Measurements from ENCODE around the gene BMPR1B. TPM values are rescaled to one million over a fixed set of nuclear protein-coding genes. Genes with fewer than 3 reads are reported as not detected.

The BMPR1B gene
- total and polyA plus RNA-seq, 2 of the 8 experiments (the other 6 are each of a cell fraction or from before 2014, with no cell fraction given): 0.14 to 1.1 TPM

- H4K20me1 ChIP-seq (replicated peaks in 1 of 2; ENCODE audit: control insufficient read depth in 1 of 2, insufficient read depth in 2 of 2, low read length in 2 of 2): no peaks in the 10 kb centered on the region
- H3K23ac ChIP-seq (ENCODE audit: insufficient read length): no peak overlapping the region
- ChIA-PET POLR2A (ENCODE audit: partially characterized antibody) (no interaction called here), CTCF (ENCODE audit: partially characterized antibody) (no interaction called here)
- H3K79me1 ChIP-seq (ENCODE audit: low read depth, low read length): no peaks in the 10 kb centered on the region
- no peak overlapping the region for H3K4me2 ChIP-seq (ENCODE audit: insufficient read depth in 1 of 2, low read depth in 2 of 2, low read length in 2 of 2)
- no peaks in the 10 kb centered on the region for H3K9me3 ChIP-seq (ENCODE audit: insufficient read depth in 2 of 2, low read depth in 1 of 2, low read length in 1 of 2)
- no peaks in the 10 kb centered on the region for H3K23me2 ChIP-seq (ENCODE audit: low read depth, low read length)
- no peak overlapping the region for H4K91ac ChIP-seq (replicated peaks; ENCODE audit: insufficient read length, low read length)
- no peak overlapping the region for H2AFZ ChIP-seq (ENCODE audit: low read length)
- H3K27me3 ChIP-seq (replicated peaks in 1 of 4; ENCODE audit: control insufficient read depth in 3 of 4, extremely low read depth in 1 of 4, insufficient read depth in 3 of 4, low read length in 3 of 4): no peaks in the 10 kb centered on the region
- DNase-seq (ENCODE audit: low read depth in 1 of 2, low spot score in 2 of 2) (no peak), FAIRE-seq (no peak)
- H3K4ac ChIP-seq (replicated peaks; ENCODE audit: insufficient read length, low read depth, low read length): no peak overlapping the region
- H2BK12ac ChIP-seq (ENCODE audit: low read depth, low read length): no peak overlapping the region
- H2BK120ac ChIP-seq (replicated peaks; ENCODE audit: low read depth, low read length): no peak overlapping the region
- H3K36me3 ChIP-seq (ENCODE audit: control insufficient read depth in 2 of 4, insufficient read depth in 4 of 4, low read length in 3 of 4): no peaks in the 10 kb centered on the region
- H3K18ac ChIP-seq (ENCODE audit: extremely low read depth, low read length): no peak overlapping the region
- H3K9ac ChIP-seq (replicated peaks in 1 of 4; ENCODE audit: extremely low read depth in 1 of 4, low read depth in 3 of 4, low read length in 3 of 4): no peak overlapping the region
- H3K27ac ChIP-seq (ENCODE audit: low read depth, low read length): no peak overlapping the region
- 82 to 100% methylated on average over 1 to 4 of the region's 4 CpGs for WGBS, 2 experiments (ENCODE audit: extremely low coverage in 1 of 2, insufficient coverage in 1 of 2, insufficient read length in 1 of 2, insufficient replicate concordance in 2 of 2, low coverage in 1 of 2, low lambda C conversion rate in 2 of 2, missing lambda C conversion rate in 1 of 2)
- H3K14ac ChIP-seq (ENCODE audit: insufficient read length): no peak overlapping the region
- no peak overlapping the region for H3K4me3 ChIP-seq (ENCODE audit: extremely low read depth in 1 of 4, insufficient read depth in 2 of 4, low read depth in 3 of 4, low read length in 4 of 4)
- H3K56ac ChIP-seq (replicated peaks; ENCODE audit: insufficient read length, low read depth, low read length): no peak overlapping the region
- no peaks in the 10 kb centered on the region for H3K79me2 ChIP-seq (ENCODE audit: control insufficient read depth in 1 of 2, insufficient read depth in 2 of 2, low read length in 2 of 2)
- no peaks in the 10 kb centered on the region for H3K4me1 ChIP-seq (replicated peaks in 1 of 4; ENCODE audit: control insufficient read depth in 3 of 4, insufficient read depth in 4 of 4, low read length in 3 of 4)
- H2BK20ac ChIP-seq (ENCODE audit: low read length): no peak overlapping the region
- no peak overlapping the region for H4K5ac ChIP-seq (ENCODE audit: insufficient read length, low read depth, low read length)
- no peak overlapping the region for H2AK5ac ChIP-seq (ENCODE audit: low read depth, low read length)
- H4K8ac ChIP-seq (ENCODE audit: extremely low read depth, insufficient read depth, low read length): no peak overlapping the region
- no peak overlapping the region for H2BK15ac ChIP-seq (ENCODE audit: low read length)
- H2BK5ac ChIP-seq (ENCODE audit: low read depth, low read length): no peak overlapping the region
- TF ChIP-seq SRF (IDR thresholded peaks at IDR 0.05; ENCODE audit: low read depth, low read length) (no peak), BCL11A (IDR thresholded peaks at IDR 0.05; ENCODE audit: low read depth in 2 of 2, low read length in 2 of 2) (no peak), SIN3A (conservative IDR thresholded peaks at IDR 0.05 in 1 of 2, IDR thresholded peaks at IDR 0.05 in 1 of 2; ENCODE audit: low read depth in 1 of 2, low read length in 2 of 2) (no peak), GABPA (IDR thresholded peaks at IDR 0.05; ENCODE audit: borderline replicate concordance, insufficient read depth, low read length) (no peak), CTBP2 (IDR thresholded peaks at IDR 0.05; ENCODE audit: borderline replicate concordance, insufficient read depth, insufficient read length, low read length) (no peak), RFX5 (IDR thresholded peaks at IDR 0.05; ENCODE audit: borderline replicate concordance, low read depth, low read length) (no peak)
Observed at GRCh38 chr4:94791701-94792100, 33.9 kb downstream of the BMPR1B start.

All from H1 (cell line).